GM19467 (cell line): ENCODE results near the gene GGCX.
A peak's percentile ranks its signal among the peaks of the same experiment; 100 is the strongest.
"Not testable (repeated sequence)": the region's sequence is repeated elsewhere in the genome, so short reads cannot be mapped to it uniquely, and the experiment has no call there.

ENCODE experiments used
- ATAC-seq: cut with Tn5 transposase; IDR thresholded peaks from one replicate; pipeline ENCODE4 v1.9.1; 2021; ENCODE audit warnings: mild to moderate bottlenecking, moderate library complexity; ENCODE audit not compliant: unreplicated experiment

Gene GGCX

GRCh38 chr2:85561280-85562212, at the start of gene GGCX:
TSS of gene GGCX (minus strand) at chr2:85561493. CDS start at chr2:85561428, 65 bp downstream.
- ATAC-seq, result peak; percentile 90

DNA sequence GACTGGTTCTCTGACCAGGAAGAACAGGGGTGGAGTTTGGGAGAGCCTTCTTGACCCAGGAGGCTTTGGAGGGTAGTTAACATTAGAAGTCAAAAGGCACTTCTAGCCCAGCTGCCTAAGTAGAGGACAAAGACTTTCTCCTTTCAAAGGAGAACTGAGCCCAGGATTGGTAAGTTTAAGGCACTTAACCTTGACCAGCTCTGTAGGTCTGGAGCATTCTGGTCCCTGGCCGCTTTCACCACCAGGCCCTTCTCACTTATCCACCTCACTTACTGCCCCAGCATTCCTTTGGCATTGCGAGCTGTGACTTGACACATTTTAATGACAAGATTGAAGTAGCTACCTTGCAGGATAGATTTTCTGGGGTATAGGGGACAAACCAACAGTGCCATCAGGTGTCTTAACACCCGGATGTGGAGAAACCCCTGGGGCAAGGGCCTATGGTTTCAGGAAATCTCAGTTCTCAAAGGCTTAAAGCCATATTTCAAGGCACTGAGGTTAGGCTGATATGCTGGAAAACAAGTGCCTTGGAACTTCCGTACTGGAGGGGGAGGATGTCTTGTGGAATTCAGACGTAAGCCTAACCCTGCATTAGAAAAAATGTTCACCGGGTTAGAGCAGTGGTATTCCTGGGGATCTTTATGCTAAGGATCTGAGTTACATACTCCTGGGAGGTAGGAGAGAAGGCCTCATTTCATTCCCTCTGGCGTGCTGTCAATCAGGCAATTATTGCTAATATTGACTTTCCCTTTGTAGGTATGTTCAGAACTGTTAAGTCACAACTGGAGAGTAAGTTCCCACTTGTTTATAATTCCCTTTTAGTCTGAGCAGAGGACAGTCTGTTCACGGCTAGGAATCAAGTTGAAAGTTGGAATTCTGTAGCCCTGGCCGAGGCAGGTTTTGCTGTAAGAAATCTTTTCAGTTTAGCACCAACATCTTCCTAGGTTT, 46.2 kb upstream of the GGCX start:
- no peak for ATAC-seq

DNA sequence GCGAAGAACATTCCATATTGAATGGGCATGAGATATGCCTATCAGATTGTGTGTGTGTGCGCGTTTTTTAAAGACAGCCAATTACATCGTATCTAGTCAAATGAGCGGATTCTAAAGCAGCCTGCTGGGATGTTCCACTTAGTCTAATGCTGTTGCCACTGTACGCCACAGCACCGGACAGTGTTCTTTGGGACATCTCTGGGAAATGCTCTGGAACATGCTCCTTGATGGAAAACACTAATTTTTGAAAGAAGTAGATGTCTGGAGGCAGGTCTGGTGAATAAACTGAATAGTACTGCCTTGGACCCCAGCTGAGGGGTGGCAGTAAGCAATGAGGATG, 44.8 kb upstream of the GGCX start:
- no peak for ATAC-seq

DNA sequence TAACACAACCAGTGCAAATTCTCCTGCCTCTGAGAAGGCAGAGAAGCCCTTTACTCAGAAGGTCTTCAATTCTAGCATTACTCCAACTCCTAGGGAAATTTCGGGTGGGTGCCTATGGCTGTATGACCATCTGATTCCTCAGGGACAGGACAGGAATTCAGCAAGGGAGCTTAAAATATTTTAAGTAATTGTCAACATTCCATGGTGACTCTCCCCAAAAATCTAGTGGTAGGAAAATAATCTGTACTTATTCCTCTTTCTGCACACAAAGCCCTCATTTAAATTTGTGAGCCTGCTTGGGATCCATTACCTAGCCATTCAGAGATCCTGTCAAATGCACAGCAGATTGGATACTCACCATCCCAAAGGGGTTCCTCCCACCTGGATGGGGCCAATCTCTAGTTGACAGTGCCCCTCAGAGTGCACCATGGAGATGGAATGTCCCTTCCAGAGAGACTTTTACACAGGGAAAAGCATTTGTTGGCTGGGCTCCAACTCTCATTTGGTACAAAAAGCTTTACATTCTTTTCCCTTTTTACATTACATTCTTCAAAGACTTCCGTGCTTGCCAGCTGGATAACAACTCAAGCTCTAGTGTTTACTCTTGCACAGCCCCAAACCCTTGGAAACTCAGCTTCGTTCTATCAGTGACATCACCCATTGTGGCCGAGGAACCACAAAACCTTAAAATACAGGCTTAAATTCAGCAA, 44.3 kb upstream of the GGCX start:
- no peak for ATAC-seq

DNA sequence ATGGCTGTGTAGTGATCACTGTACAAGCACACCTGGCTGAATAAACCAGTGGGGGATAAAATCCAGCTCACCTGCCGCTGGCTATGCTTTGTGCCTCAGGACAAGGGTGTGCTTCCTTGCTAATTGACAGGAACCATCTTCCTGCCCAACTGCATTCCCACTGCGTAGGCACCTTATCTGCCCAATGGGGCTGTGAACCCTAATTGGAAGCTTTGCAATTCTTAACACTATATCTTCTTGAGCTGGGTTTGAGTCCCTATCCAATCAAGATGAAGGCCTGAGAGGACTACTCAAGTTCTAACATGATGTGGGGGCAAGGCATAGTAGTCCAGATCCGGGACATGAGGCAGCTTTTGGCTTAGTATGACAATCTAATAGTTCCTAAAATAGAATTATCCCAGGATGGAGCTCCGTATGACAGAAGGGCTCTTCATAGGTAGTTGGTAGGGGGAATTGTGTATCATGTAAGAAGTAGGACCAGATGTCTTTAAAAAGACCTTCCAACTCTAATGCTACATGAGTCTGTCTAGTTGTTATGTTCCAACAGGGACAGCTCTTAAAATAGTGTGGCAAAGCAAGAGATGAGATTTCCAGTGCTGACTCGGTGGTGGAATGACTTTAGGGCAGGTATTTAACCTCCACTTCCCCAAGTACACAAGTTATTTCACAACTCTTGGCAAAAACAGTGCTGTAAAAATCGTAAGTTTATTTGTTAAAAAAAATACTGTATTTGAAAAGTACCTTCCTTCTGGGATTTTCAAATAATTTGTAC, 43.5 kb upstream of the GGCX start:
- no peak for ATAC-seq

DNA sequence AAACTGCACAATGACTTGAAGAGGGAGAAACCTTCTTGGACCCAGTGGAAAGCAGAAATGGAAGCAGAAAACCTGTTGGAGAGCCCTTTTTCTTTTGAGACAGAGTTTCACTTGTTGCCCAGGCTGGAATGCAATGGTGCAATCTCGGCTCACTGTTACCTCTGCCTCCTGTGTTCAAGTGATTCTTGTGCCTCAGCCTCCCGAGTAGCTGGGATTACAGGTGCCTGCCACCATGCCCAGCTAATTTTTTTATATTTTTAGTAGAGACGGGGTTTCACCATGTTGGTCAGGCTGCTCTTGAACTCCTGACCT, 42.8 kb upstream of the GGCX start:
- ATAC-seq, result not testable (repeated sequence)

- peak; percentile 89 for ATAC-seq
Observed at GRCh38 chr2:85602476-85603234, 41.4 kb upstream of the GGCX start, which contains the start of gene TMEM150A. TSS of gene TMEM150A (minus strand) at chr2:85602698. CDS start at chr2:85601948, 750 bp downstream.

DNA sequence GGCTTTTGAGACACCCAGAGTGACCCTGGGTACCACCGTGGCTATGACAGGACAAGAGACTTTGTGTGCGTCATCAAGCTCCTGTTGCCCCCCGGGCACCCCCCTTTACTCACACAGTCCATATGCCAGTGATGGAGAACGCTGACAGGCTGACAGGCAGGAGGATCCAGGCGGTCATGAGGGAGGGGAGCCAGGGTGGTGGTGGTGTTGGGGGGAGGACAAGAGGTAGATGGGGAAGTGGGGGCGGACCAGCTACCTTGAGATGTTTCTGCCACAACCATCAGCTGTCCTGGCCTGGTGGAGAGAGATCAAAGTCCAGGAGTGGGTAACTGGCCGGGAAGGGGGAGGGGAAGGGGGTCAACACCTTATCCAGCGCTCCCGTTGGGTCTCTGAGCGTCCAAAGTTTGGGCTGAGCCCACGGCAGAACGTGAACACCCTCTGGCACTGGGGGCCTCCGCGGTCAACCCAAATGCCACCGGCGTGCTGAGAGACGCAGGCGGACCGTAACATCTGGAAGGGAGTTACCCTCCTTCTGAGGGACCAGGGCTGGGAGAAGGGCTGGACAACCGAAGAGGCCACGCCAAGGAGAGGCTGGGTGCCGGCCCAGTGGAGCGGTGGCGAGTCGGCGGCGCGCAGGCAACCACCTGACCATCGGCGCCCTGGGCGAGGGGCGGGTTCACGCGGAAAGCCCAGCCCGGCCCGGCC, 40.6 kb upstream of the GGCX start:
- peak; percentile 28 for ATAC-seq

GRCh38 chr2:85600951-85601770, 39.9 kb upstream of the GGCX start:
- ATAC-seq, result no peak

DNA sequence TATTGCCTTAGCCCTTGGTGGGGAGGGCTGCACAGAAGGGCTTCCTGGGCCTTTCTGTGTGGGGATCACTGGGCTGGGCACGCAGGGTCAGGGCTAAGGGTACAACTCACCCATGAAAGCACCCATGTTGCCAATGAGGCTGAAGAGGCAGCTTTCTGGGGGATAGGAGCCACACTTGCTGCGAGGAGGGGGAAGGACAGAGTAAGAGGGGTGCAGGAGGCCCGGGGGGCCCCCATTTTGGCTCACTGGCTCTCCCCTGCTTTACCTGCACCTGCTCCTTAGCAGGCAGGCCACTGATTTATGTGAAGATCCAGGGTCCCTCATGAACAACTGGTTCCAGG, 38.9 kb upstream of the GGCX start:
- ATAC-seq, result no peak

DNA sequence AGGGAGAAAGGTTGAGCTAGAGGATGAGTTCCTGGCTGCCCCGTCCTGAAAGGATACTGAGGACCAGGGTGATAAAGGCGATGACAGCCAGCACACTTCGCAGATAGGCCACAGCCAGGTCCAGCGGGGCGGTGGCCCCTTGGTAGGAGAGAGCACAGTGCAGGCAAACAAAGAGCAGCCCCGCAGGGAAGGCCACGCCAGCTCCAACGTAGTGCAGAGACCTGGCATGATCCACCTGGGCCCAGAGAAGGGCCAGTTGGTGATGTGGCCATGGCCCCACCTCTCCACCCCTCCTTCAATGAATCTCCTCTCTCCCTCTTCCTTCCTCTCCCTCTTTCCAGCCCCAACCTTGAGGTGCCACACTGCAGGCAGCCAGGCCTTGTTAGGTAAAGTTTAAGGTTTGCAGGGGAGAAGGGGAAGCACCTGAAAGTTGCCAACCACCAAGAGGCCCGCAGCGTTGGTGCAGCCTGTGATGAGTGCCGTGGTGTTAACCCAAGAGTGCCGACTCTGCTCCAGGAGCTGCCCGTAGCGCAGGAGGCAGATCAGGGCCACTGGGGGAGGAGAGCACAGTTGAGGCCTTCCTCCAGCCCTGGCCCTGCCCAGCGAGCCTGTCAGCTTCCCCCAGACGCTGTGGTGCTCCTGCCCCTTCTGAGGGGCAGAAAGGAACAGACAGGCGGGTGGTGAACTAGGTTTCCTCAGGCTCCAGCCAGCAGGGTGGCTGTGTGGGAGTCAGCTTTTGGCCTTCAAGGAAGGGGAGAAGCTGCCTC, 38.4 kb upstream of the GGCX start:
- ATAC-seq, result no peak

DNA sequence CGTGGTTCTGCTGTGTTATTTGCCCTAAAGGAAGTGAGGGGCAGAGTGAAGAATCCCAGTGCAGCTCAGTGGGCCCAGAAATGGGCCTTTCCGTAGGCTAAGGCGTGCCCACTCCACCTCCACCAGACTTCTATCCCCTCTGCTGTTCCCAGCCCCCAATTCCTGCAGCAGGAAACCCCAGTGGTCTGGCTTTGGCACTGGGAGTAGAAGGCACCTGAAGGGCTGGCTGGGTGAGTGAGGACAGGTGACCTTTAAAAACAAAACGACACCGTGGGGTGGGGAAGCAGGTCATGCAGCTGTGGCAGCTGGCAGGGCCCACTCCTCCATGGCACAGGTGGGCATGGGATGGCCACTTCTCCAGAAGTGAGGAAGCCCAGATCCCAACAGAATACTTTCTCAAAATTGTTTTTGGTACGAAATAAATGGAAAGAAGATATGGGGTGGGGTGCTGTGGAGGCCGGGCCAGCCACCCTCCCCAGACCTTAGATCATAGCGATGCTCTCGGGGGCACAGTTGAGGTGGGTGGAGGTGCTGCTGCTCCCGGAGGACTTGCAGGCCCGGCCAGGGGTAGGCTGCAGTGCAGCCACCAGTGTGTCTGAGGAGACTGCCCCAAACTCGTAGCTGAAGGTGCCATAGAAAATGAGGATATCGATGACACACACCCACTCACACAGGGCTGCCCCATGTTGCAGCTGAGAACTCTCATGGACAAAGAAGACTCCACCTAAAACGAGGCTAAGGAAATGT, 37.5 kb upstream of the GGCX start:
- ATAC-seq, result no peak

GRCh38 chr2:85597241-85597640, 35.9 kb upstream of the GGCX start:
- ATAC-seq, result no peak

DNA sequence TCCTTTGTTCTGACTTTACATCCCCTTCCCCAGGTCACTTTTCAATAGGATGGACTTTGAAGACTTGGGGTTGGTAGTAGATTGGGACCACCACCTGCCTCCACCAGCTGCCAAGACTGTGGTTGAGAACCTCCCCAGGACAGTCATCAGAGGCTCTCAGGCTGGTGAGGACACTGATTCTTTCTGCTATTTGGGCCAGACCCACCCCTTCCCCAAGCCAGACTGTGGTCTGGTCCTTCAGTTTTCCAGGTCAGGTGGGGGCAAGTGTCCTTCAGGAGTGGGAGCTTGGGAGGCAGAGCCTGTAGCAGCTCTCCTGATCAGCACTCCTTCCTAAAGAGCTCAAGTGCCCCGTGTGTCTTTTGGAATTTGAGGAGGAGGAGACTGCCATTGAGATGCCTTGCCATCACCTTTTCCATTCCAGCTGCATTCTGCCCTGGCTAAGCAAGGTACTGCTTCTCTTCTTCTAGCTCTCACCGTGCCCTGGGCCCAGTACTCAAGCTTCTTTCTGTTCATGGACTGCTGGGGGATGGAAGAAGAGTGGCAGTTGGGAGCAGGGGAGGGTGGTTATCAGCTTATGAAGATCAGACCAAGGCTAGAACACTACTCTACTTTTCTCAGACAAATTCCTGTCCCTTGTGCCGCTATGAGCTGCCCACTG, 35.3 kb upstream of the GGCX start:
- no peak for ATAC-seq

DNA sequence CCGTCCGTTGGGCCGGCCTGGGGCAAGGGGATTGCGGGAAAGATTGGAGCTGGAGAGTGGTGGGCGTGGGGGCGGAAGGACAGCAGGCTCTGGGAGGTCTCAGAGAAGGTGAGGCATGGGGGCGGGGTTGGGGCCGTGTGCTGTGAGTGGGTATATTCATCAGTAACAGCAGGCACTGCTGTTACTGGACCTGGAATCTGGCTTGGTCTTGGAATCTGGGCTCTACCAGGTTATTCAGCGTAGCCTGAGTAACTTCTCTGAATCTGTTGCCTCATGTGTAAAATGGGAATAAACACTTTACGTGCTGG, 34.7 kb upstream of the GGCX start:
- no peak for ATAC-seq

GRCh38 chr2:85595301-85596025, 34.2 kb upstream of the GGCX start, which contains the start of gene RNF181:
TSS of gene RNF181 (plus strand) at chr2:85595745. CDS start at chr2:85595764, 19 bp downstream.
- ATAC-seq, result peak; percentile 96
